GM23248 (cell line): ENCODE measurements around the gene CSRP1.

Experiments
- EZH2 ChIP-seq: fragments of 200-600 bp; sonication (generic); IDR thresholded peaks from 2 replicates; pipeline ENCODE4 v1.6.1; 2018; ENCODE audit warnings: antibody characterized with exemption, mild to moderate bottlenecking; ENCODE audit not compliant: insufficient read depth, poor library complexity, severe bottlenecking
- EZH2phosphoT487 ChIP-seq: fragments of 200-600 bp; sonication (generic); IDR thresholded peaks from 2 replicates; pipeline ENCODE4 v1.6.1; 2018; ENCODE audit warnings: antibody characterized with exemption, moderate library complexity, mild to moderate bottlenecking, low read depth; ENCODE audit not compliant: insufficient read depth

GRCh38 chr1:201486187-201486586 lies 20.7 kb downstream of the CSRP1 start:
- TF ChIP-seq EZH2 (no peak), EZH2phosphoT487 (no peak)
